Astrocyte (in vitro differentiated cells and primary cell): Measurements from ENCODE around the gene FGF19. TPM values are rescaled to one million over a fixed set of nuclear protein-coding genes. Genes with fewer than 3 reads are reported as not detected.

Experiments
- DNase-seq: peaks from one replicate; pipeline ENCODE4 v3.0.0-alpha.2; 2010; ENCODE audit warnings: low read depth
- FAIRE-seq: peaks from 2 replicates; lab custom pipeline; 2011; peaks lifted over from hg19 to GRCh38; lab: Jason Lieb, UNC
- H2AFZ ChIP-seq: 2 replicates; pipeline ENCODE4 v1.6.0; 2012; ENCODE audit warnings: low read depth, low read length, inconsistent platforms
- H3K27ac ChIP-seq: 2 replicates; pipeline ENCODE4 v1.5.1; 2011; ENCODE audit warnings: low read depth, low read length, inconsistent platforms
- H3K27me3 ChIP-seq: 2 replicates; pipeline ENCODE4 v1.6.0; 2011; ENCODE audit warnings: low read length, inconsistent platforms; ENCODE audit not compliant: insufficient read depth
- H3K36me3 ChIP-seq: 2 replicates; pipeline ENCODE4 v1.5.1; 2011; ENCODE audit warnings: low read length, inconsistent platforms; ENCODE audit not compliant: insufficient read depth
- H3K4me1 ChIP-seq: 2 replicates; pipeline ENCODE4 v1.5.1; 2011; ENCODE audit warnings: low read length, inconsistent platforms; ENCODE audit not compliant: insufficient read depth
- H3K4me2 ChIP-seq: 2 replicates; pipeline ENCODE4 v1.6.0; 2012; ENCODE audit warnings: low read length, inconsistent platforms
- H3K4me3 ChIP-seq: 2 replicates; pipeline ENCODE4 v1.5.1; 2011; ENCODE audit warnings: low read depth, mild to moderate bottlenecking, low read length, inconsistent platforms; ENCODE audit not compliant: insufficient read depth
- H3K79me2 ChIP-seq: 2 replicates; pipeline ENCODE4 v1.6.0; 2012; ENCODE audit warnings: mild to moderate bottlenecking, low read length, inconsistent platforms; ENCODE audit not compliant: insufficient read depth
- H3K9ac ChIP-seq: 2 replicates; pipeline ENCODE4 v1.6.0; 2012; ENCODE audit warnings: mild to moderate bottlenecking, low read length, inconsistent platforms
- H3K9me3 ChIP-seq: 2 replicates; pipeline ENCODE4 v1.5.1; 2012; ENCODE audit warnings: low read depth, mild to moderate bottlenecking, low read length, inconsistent platforms; ENCODE audit not compliant: insufficient read depth
- H4K20me1 ChIP-seq: 2 replicates; pipeline ENCODE4 v1.6.0; 2012; ENCODE audit warnings: low read length, inconsistent platforms; ENCODE audit not compliant: insufficient read depth
- H3K27ac Mint-ChIP-seq: one replicate; pipeline ENCODE4 v1.8.0; 2021; ENCODE audit warnings: mild to moderate bottlenecking, mixed read lengths; ENCODE audit not compliant: unreplicated experiment
- H3K27me3 Mint-ChIP-seq: one replicate; pipeline ENCODE4 v1.8.0; 2021; ENCODE audit warnings: low read depth, mixed read lengths; ENCODE audit not compliant: unreplicated experiment
- H3K36me3 Mint-ChIP-seq: one replicate; pipeline ENCODE4 v1.8.0; 2021; ENCODE audit warnings: low read depth, mixed read lengths; ENCODE audit not compliant: unreplicated experiment
- H3K4me1 Mint-ChIP-seq: one replicate; pipeline ENCODE4 v1.8.0; 2021; ENCODE audit warnings: low read depth, mixed read lengths; ENCODE audit not compliant: unreplicated experiment
- H3K4me3 Mint-ChIP-seq: one replicate; pipeline ENCODE4 v1.8.0; 2021; ENCODE audit warnings: mild to moderate bottlenecking, moderate library complexity, mixed read lengths; ENCODE audit not compliant: unreplicated experiment
- H3K9me3 Mint-ChIP-seq: one replicate; pipeline ENCODE4 v1.8.0; 2021; ENCODE audit warnings: mild to moderate bottlenecking, mixed read lengths; ENCODE audit not compliant: unreplicated experiment
- CTCF ChIP-seq: IDR thresholded peaks from 2 replicates; pipeline ENCODE4 v1.5.1; 2011; ENCODE audit warnings: low read depth, mild to moderate bottlenecking, inconsistent platforms, low read length, moderate library complexity; ENCODE audit not compliant: insufficient read depth
- EZH2 ChIP-seq: IDR thresholded peaks from 2 replicates; pipeline ENCODE4 v1.6.1; 2012; ENCODE audit warnings: mild to moderate bottlenecking, low read length, inconsistent platforms; ENCODE audit not compliant: insufficient read depth
- total RNA-seq: library from RNA; stranded (reverse); gene quantifications from 2 replicates; pipeline ENCODE4 v1.2.1, GENCODE V29; 2021

The FGF19 gene
- total RNA-seq, 1 donor from 2014 or later, result not detected

- Mint-ChIP-seq H3K4me3 (no peak overlapping the region), H3K9me3 (peaks cover 2% of the 10 kb centered on the region), H3K4me1 (peaks cover 2% of the 10 kb centered on the region), H3K27me3 (peaks cover 26% of the 10 kb centered on the region), H3K27ac (no peak overlapping the region), H3K36me3 (peaks cover 1% of the 10 kb centered on the region)
- DNase-seq (no peak), FAIRE-seq (no peak)
- Histone ChIP-seq H3K4me2 (no peak overlapping the region), H3K36me3 (no peaks in the 10 kb centered on the region), H3K27me3 (no peaks in the 10 kb centered on the region), H3K9ac (no peak overlapping the region), H3K4me3 (no peak overlapping the region), H3K9me3 (no peaks in the 10 kb centered on the region), H3K27ac (no peak overlapping the region), H2AFZ (no peak overlapping the region), H4K20me1 (no peaks in the 10 kb centered on the region), H3K4me1 (no peaks in the 10 kb centered on the region), H3K79me2 (no peaks in the 10 kb centered on the region)
- TF ChIP-seq EZH2 (no peak), CTCF (no peak)
Measured at GRCh38 chr11:69750875-69751597, 47.2 kb upstream of the FGF19 start.

GRCh38 chr11:69750108-69750850 lies 46.5 kb upstream of the FGF19 start:
- TF ChIP-seq CTCF (no peak), EZH2 (no peak)
- no peak for FAIRE-seq

More at GRCh38 chr11:69750108-69750850, 46.5 kb upstream of the FGF19 start:
- Histone ChIP-seq H4K20me1 (peaks cover 4% of the 10 kb centered on the region), H3K79me2 (no peaks in the 10 kb centered on the region), H3K4me1 (no peaks in the 10 kb centered on the region), H3K9ac (no peak overlapping the region), H3K4me3 (no peak overlapping the region), H3K27ac (no peak overlapping the region), H3K27me3 (no peaks in the 10 kb centered on the region), H2AFZ (no peak overlapping the region), H3K36me3 (no peaks in the 10 kb centered on the region), H3K4me2 (no peak overlapping the region), H3K9me3 (no peaks in the 10 kb centered on the region)
- DNase-seq, result no peak
- Mint-ChIP-seq H3K27me3 (peaks cover 27% of the 10 kb centered on the region), H3K36me3 (peaks cover 1% of the 10 kb centered on the region), H3K4me3 (no peak overlapping the region), H3K27ac (no peak overlapping the region), H3K9me3 (peaks cover 5% of the 10 kb centered on the region), H3K4me1 (peaks cover 7% of the 10 kb centered on the region)
